Heart left ventricle (tissue), 16 donors: Measurements from ENCODE around the gene WDR83. TPM values are rescaled to one million over a fixed set of nuclear protein-coding genes. Genes with fewer than 3 reads are reported as not detected.

Source experiments
- ATAC-seq, 4 donors: fragments of 200-7000 bp; cut with Tn5 transposase; one replicate each; pipeline ENCODE4 v1.9.1; 2020 to 2022; ENCODE audit warnings: moderate library complexity in 4 of 4, mild to moderate bottlenecking in 3 of 4, moderate number of reproducible peaks in 1 of 4
- DNase-seq, 5 donors: peaks; one replicate each; pipeline ENCODE4 v3.0.0-alpha.2; 2020
- H3K27ac ChIP-seq, 12 donors: fragments of 200-600 bp; sonication (generic) in 4 of 12; one replicate each; pipeline versions ENCODE4 v1.5.0 to v1.8.0; 2016 to 2022; ENCODE audit warnings: mild to moderate bottlenecking in 2 of 12
- H3K27me3 ChIP-seq, 9 donors: fragments of 200-600 bp; sonication (generic) in 2 of 9; one replicate each; pipeline versions ENCODE4 v1.5.1 to v1.8.0; 2016 to 2022; ENCODE audit warnings: mild to moderate bottlenecking in 3 of 9
- H3K36me3 ChIP-seq, 9 donors: fragments of 200-600 bp; sonication (generic) in 2 of 9; one replicate each; pipeline versions ENCODE4 v1.5.0 to v1.8.0; 2018 to 2022; ENCODE audit warnings: mild to moderate bottlenecking in 2 of 9
- H3K4me1 ChIP-seq, 12 donors: fragments of 200-600 bp; sonication (generic) in 4 of 12; one replicate each; pipeline versions ENCODE4 v1.5.0 to v1.8.0; 2016 to 2022; ENCODE audit warnings: mild to moderate bottlenecking in 3 of 12
- H3K4me3 ChIP-seq, 12 donors: fragments of 200-600 bp; sonication (generic) in 4 of 12; one replicate each; pipeline versions ENCODE4 v1.5.0 to v1.8.0; 2017 to 2022; ENCODE audit warnings: mild to moderate bottlenecking in 9 of 12, moderate library complexity in 4 of 12
- H3K9me3 ChIP-seq, 12 donors: fragments of 200-600 bp; sonication (generic) in 4 of 12; one replicate each; pipeline versions ENCODE4 v1.5.0 to v1.8.0; 2016 to 2022; ENCODE audit warnings: mild to moderate bottlenecking in 1 of 12
- CTCF ChIP-seq, 12 donors: fragments of 200-600 bp; sonication (generic) in 4 of 12; IDR thresholded peaks; one replicate each; pipeline versions ENCODE4 v1.5.0 to v1.8.0; 2018 to 2022; ENCODE audit warnings: antibody characterized with exemption in 12 of 12, mild to moderate bottlenecking in 5 of 12
- POLR2A ChIP-seq, 2 donors: fragments of 450-650 bp; IDR thresholded peaks; one replicate each; pipeline ENCODE4 v1.6.1; 2017; ENCODE audit warnings: antibody characterized with exemption in 2 of 2, mild to moderate bottlenecking in 2 of 2, moderate library complexity in 2 of 2
- WGBS, 4 donors: extraction: QIAGEN DNeasy Blood & Tissue Kit in 2 of 4; methylation state at CpG; one replicate each; pipeline versions ENCODE4 v1.1.5 to v1.1.7; 2013 to 2018; 5-methylcytosine and 5-hydroxymethylcytosine counted together
- intact Hi-C, 10 donors: fragments of 100-400 bp; cut with DNase I; formaldehyde crosslinking; loops; one replicate each; pipeline versions ENCODE4 v1.11.1 to v1.14.2; 2022
- polyA plus RNA-seq, 2 donors: library from polyadenylated mRNA; stranded (reverse); fragments of 200-250 nt; gene quantifications; one replicate each; pipeline ENCODE4 v1.2.3, GENCODE V29; 2013
- total RNA-seq, 9 donors: library from RNA; depleted of rRNA in 2 of 9; stranded (reverse); fragments of >200 nt in 2 of 9; fragmentation: NEBNext Ultra II Directional in 3 of 9; extraction: Animal tissue kit (Norgen Biotek cat#: 25700) in 3 of 9; gene quantifications; one replicate each; pipeline versions ENCODE4 v1.1.0 to v1.2.4, GENCODE V29; 2016 to 2023
- donor health status: ischemic (EF 13 %, LVEDD 7.1; RV severe dilation, severe dysfunction).
- donor health status: healthy with polysubstance abuse.
- donor health status: DM: no; HTN: yes; CAD: no.
- donor health status: DM: no; HTN: no; CAD: no.
- donor health status: ischemic (EF 25% LVEDD 6.9; RV normal size, moderate dysfunction).
- donor health status: ischemic (EF 25% LVEDD 5.7; RV mildly dilated, moderate dysfunction).
- donor health status: healthy.
- donor health status: DM: yes; HTN: yes; CAD: no.
- donor health status: ischemic (EF 35%, LVEDD 5.7; RV mildly dilated, moderate dysfunction).
- donor health status: nonischemic (EF 11% LVEDD 7.7; RV severe dilation, severe dysfunction).
- donor health status: DM: yes; HTN: yes; CAD: no.
- donor health status: PGD.
- donor health status: ischemic (EF 29% LVEDD 5.4; RV normal size, mild dysfunction).
- donor health status: nonischemic (EF 23%, LVEDD 6.1; RV moderate dilation, normal function).

Gene WDR83
- total and polyA plus RNA-seq, 11 donors = 6.0 to 13.0 (median 7.9) TPM

GRCh38 chr19:12715102-12715501 is 48.5 kb downstream of the WDR83 start:
- H3K9me3 ChIP-seq = no peaks in the 10 kb centered on the region

GRCh38 chr19:12715929-12716328 is 49.3 kb downstream of the WDR83 start:
- intact Hi-C loops = loop anchor here in 3 of 10 donors (5.0 kb wide), 3 partner anchors 41 to 131 kb away; no protein-coding TSS in a partner anchor
- 96 to 100% (median 97%) methylated on average over 3 of the region's 3 CpGs for WGBS, 4 donors
- Histone ChIP-seq H3K27ac (no peak overlapping the region), H3K36me3 (peaks cover 2 to 81% (median 78%) of the 10 kb centered on the region in 9 donors), H3K27me3 (no peaks in the 10 kb centered on the region), H3K4me3 (no peak overlapping the region), H3K9me3 (no peaks in the 10 kb centered on the region), H3K4me1 (peaks cover 4 to 25% (median 12%) of the 10 kb centered on the region in 12 donors)
- DNase-seq (no peak), ATAC-seq (no peak)
- TF ChIP-seq POLR2A (IDR thresholded peaks at IDR 0.05) (no peak), CTCF (IDR thresholded peaks at IDR 0.05) (no peak)

More at GRCh38 chr19:12715102-12715501, 48.5 kb downstream of the WDR83 start:
- Histone ChIP-seq H3K27ac (no peak overlapping the region), H3K27me3 (no peaks in the 10 kb centered on the region), H3K36me3 (peaks cover 2 to 89% (median 86%) of the 10 kb centered on the region in 9 donors), H3K4me3 (no peak overlapping the region), H3K4me1 (peaks cover 0 to 16% (median 4%) of the 10 kb centered on the region in 12 donors)
- DNase-seq (no peak), ATAC-seq (no peak)
- intact Hi-C loops = loop anchor here in 3 of 10 donors (5.0 kb wide), 3 partner anchors 42 to 132 kb away; no protein-coding TSS in a partner anchor
- 92 to 100% (median 95%) methylated on average over 3 to 15 of the region's 15 CpGs for WGBS, 4 donors
- TF ChIP-seq CTCF (IDR thresholded peaks at IDR 0.05) (no peak), POLR2A (IDR thresholded peaks at IDR 0.05) (no peak)

- no peak for TF ChIP-seq CTCF (IDR thresholded peaks at IDR 0.05)
- TF ChIP-seq POLR2A (IDR thresholded peaks at IDR 0.05) = no peak
- Histone ChIP-seq H3K4me3 (peak overlapping the region in 10 of 12 donors; percentile 65 to 98 (median 82)), H3K36me3 (peaks cover 0 to 40% (median 37%) of the 10 kb centered on the region in 9 donors), H3K27me3 (no peaks in the 10 kb centered on the region), H3K27ac (peak overlapping the region in 11 of 12 donors; percentile 89 to 98 (median 96)), H3K9me3 (no peaks in the 10 kb centered on the region), H3K4me1 (peaks cover 4 to 44% (median 33%) of the 10 kb centered on the region in 12 donors)
- WGBS, 4 donors = 76 to 84% (median 79%) methylated on average over 10 of the region's 10 CpGs
- no peak for ATAC-seq
- intact Hi-C loops = loop anchor here in 3 of 10 donors (5.0 kb wide), 2 partner anchors 38 to 82 kb away; partner anchors contain the start of genes PRDX2 (in 2 of the 3), THSD8 (in 2 of the 3) and DHPS (in 1 of the 3)
- no peak for DNase-seq
Observed at GRCh38 chr19:12720296-12720695, 53.7 kb downstream of the WDR83 start.

GRCh38 chr19:12720851-12721655 is 54.4 kb downstream of the WDR83 start:
- H3K36me3 ChIP-seq = peaks cover 0 to 33% (median 30%) of the 10 kb centered on the region in 9 donors
- no peaks in the 10 kb centered on the region for H3K9me3 ChIP-seq
- intact Hi-C loops = loop anchor here in 3 of 10 donors (5.0 kb wide), 2 partner anchors 39 to 81 kb away; partner anchors contain the start of genes PRDX2 (in 2 of the 3), THSD8 (in 2 of the 3) and DHPS (in 1 of the 3)
- TF ChIP-seq CTCF (IDR thresholded peaks at IDR 0.05) (no peak), POLR2A (IDR thresholded peaks at IDR 0.05) (peak in 1 of 2 donors; percentile 13)
- no peaks in the 10 kb centered on the region for H3K27me3 ChIP-seq
- peak in 4 of 5 donors; percentile 30 to 68 (median 54) for DNase-seq
- peak in 3 of 4 donors; percentile 15 to 26 (median 25) for ATAC-seq
- H3K27ac ChIP-seq = peak overlapping the region; percentile 88 to 98 (median 96)
- peaks cover 4 to 44% (median 33%) of the 10 kb centered on the region in 12 donors for H3K4me1 ChIP-seq
- 1 to 5% (median 4%) methylated on average over 27 to 59 of the region's 59 CpGs for WGBS, 4 donors
- peak overlapping the region; percentile 65 to 98 (median 79) for H3K4me3 ChIP-seq
